Suprapubic skin (tissue), 4 donors: ENCODE data around the gene EPC2.

Source experiments
- EP300 ChIP-seq: sonication (generic); formaldehyde crosslinking; IDR thresholded peaks from one replicate; pipeline ENCODE4 v1.6.1; 2017; ENCODE audit warnings: antibody characterized with exemption
- POLR2A ChIP-seq, 2 donors: fragments of 450-650 bp; IDR thresholded peaks; one replicate each; pipeline ENCODE4 v1.6.1; 2017; ENCODE audit warnings: antibody characterized with exemption in 2 of 2, mild to moderate bottlenecking in 2 of 2, moderate library complexity in 2 of 2
- POLR2AphosphoS5 ChIP-seq, 3 donors: sonication (generic); formaldehyde crosslinking; IDR thresholded peaks; one replicate each; pipeline ENCODE4 v1.6.1; 2017; ENCODE audit warnings: antibody characterized with exemption in 3 of 3
- TF ChIP-seq, protein P1 (sequence below), 2 donors: fragments of 200-600 bp in 1 of 2; fragments of 450-650 bp in 1 of 2; sonication (generic) in 1 of 2; IDR thresholded peaks; one replicate each; pipeline ENCODE4 v1.5.1; 2016 to 2019; ENCODE audit warnings: antibody characterized with exemption in 2 of 2, mild to moderate bottlenecking in 1 of 2, moderate library complexity in 1 of 2

DNA sequence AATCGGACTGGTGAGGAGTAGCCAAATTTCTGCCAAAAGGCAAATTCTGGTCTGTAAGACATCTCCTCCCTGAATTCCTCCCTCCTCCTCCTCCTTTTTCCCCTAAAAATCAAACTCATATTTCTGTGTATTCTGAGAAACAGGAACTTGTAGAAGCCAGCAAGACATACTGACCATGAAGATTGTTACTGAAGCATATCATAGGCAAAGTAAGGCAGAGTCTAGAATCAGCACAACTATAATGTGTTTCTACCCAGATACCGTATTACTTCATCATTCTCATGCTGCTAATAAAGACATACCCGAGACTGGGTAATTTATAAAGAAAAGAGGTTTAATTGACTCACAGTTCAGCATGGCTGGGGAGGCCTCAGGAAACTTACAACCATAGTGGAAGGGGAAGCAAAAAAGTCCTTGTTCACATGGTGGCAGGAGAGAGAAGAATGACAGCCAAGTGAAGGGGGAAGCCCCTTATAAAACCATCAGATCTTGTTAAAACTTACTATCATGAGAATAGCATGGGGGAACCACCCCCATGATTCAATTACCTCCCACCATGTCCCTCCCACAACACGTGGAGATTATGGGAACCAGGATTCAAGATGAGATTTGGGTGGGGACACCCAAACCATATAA is 24.9 kb upstream of the EPC2 start:
- TF ChIP-seq POLR2AphosphoS5 (IDR thresholded peaks at IDR 0.05) (no peak), POLR2A (IDR thresholded peaks at IDR 0.05) (no peak), EP300 (no peak)
- TF ChIP-seq, protein P1, sequence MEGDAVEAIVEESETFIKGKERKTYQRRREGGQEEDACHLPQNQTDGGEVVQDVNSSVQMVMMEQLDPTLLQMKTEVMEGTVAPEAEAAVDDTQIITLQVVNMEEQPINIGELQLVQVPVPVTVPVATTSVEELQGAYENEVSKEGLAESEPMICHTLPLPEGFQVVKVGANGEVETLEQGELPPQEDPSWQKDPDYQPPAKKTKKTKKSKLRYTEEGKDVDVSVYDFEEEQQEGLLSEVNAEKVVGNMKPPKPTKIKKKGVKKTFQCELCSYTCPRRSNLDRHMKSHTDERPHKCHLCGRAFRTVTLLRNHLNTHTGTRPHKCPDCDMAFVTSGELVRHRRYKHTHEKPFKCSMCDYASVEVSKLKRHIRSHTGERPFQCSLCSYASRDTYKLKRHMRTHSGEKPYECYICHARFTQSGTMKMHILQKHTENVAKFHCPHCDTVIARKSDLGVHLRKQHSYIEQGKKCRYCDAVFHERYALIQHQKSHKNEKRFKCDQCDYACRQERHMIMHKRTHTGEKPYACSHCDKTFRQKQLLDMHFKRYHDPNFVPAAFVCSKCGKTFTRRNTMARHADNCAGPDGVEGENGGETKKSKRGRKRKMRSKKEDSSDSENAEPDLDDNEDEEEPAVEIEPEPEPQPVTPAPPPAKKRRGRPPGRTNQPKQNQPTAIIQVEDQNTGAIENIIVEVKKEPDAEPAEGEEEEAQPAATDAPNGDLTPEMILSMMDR (IDR thresholded peaks at IDR 0.05) = no peak
